Memory B cell (primary cell): ENCODE results near the gene SIDT2.

Experiments
- ATAC-seq: fragments of 150-1000 bp; cut with Tn5 transposase; 2 replicates; pipeline ENCODE4 v1.10.0; 2021; ENCODE audit warnings: low read depth, mild to moderate bottlenecking, moderate library complexity
- DNase-seq, 2 donors: peaks; one replicate each; pipeline ENCODE4 v3.0.0; 2022; ENCODE audit warnings: low spot score in 2 of 2
- H3K27ac Mint-ChIP-seq: one replicate; pipeline ENCODE4 v1.8.0; 2022; ENCODE audit warnings: mild to moderate bottlenecking, moderate library complexity, mixed read lengths
- H3K27me3 Mint-ChIP-seq: one replicate; pipeline ENCODE4 v1.8.0; 2022; ENCODE audit warnings: mixed read lengths
- H3K36me3 Mint-ChIP-seq: one replicate; pipeline ENCODE4 v1.8.0; 2022; ENCODE audit warnings: mild to moderate bottlenecking, mixed read lengths
- H3K4me1 Mint-ChIP-seq: one replicate; pipeline ENCODE4 v1.8.0; 2022; ENCODE audit warnings: mixed read lengths
- H3K4me3 Mint-ChIP-seq: one replicate; pipeline ENCODE4 v1.8.0; 2022; ENCODE audit warnings: mild to moderate bottlenecking, moderate library complexity, mixed read lengths
- H3K9me3 Mint-ChIP-seq: one replicate; pipeline ENCODE4 v1.8.0; 2022; ENCODE audit warnings: mixed read lengths

SIDT2 gene

GRCh38 chr11:117232911-117233409 lies 54.4 kb downstream of the SIDT2 start:
- no peaks in the 10 kb centered on the region for H3K9me3 Mint-ChIP-seq
- H3K27me3 Mint-ChIP-seq, result no peaks in the 10 kb centered on the region
- H3K4me3 Mint-ChIP-seq, result peak overlapping the region; percentile 91
- no peak for ATAC-seq
- H3K27ac Mint-ChIP-seq, result peak overlapping the region; percentile 97
- DNase-seq, result no peak
- H3K36me3 Mint-ChIP-seq, result peaks cover 13% of the 10 kb centered on the region
- H3K4me1 Mint-ChIP-seq, result peaks cover 37% of the 10 kb centered on the region

DNA sequence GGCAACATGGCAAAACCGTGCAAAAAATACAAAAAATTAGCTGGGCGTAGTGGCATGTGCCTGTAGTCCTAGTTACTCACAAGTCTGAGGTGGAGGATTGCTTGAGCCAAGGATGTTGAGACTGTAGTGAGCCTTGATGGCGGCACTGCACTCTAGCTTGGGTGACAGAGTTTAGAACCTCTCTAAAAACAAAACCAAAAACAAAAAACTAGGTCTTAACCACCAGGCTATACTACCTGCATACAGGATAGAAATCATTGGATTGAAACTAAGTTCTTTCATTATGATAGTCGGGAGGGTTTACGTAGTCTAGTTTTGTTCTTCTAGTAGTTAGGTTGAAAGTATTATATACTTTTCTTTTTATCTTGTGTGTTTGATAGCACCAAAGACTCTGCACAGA lies 59.7 kb downstream of the SIDT2 start:
- no peak for ATAC-seq
- Mint-ChIP-seq H3K4me1 (peaks cover 8% of the 10 kb centered on the region), H3K27me3 (no peaks in the 10 kb centered on the region), H3K4me3 (no peak overlapping the region), H3K27ac (no peak overlapping the region), H3K9me3 (no peaks in the 10 kb centered on the region), H3K36me3 (peaks cover 12% of the 10 kb centered on the region)
- no peak for DNase-seq

GRCh38 chr11:117239295-117239694 lies 60.8 kb downstream of the SIDT2 start:
- peaks cover under 1% of the 10 kb centered on the region for H3K4me1 Mint-ChIP-seq
- ATAC-seq (no peak), DNase-seq (no peak)
- H3K4me3 Mint-ChIP-seq, result no peak overlapping the region
- H3K36me3 Mint-ChIP-seq, result peaks cover 15% of the 10 kb centered on the region
- no peaks in the 10 kb centered on the region for H3K27me3 Mint-ChIP-seq
- H3K9me3 Mint-ChIP-seq, result no peaks in the 10 kb centered on the region
- H3K27ac Mint-ChIP-seq, result no peak overlapping the region
